Activated CD8-positive, alpha-beta T cell treated with anti-CD3 and anti-CD28 coated beads for 36 hours (primary cell): ENCODE measurements around the gene PKIG. TPM values are rescaled to one million over a fixed set of nuclear protein-coding genes. Genes with fewer than 3 reads are reported as not detected.

Experiments
- ATAC-seq: fragments of 200-7000 bp; cut with Tn5 transposase; one replicate; pipeline ENCODE4 v1.10.0; 2021; ENCODE audit warnings: mild to moderate bottlenecking, moderate library complexity
- CTCF ChIA-PET: fragments of 350-600 bp; sonication (Branson Sonifier 250); formaldehyde crosslinking; loops from one replicate; lab custom pipeline; 2021; ENCODE audit warnings: antibody characterized with exemption; lab: Charles Lee
- POLR2A ChIA-PET: fragments of 350-600 bp; sonication (Branson Sonifier 250); formaldehyde crosslinking; loops from one replicate; lab custom pipeline; 2021; ENCODE audit warnings: antibody characterized with exemption; lab: Charles Lee
- DNase-seq: peaks from one replicate; pipeline ENCODE4 v3.0.0-alpha.2; 2020
- H3K27ac Mint-ChIP-seq: one replicate; pipeline ENCODE4 v1.8.0; 2021; ENCODE audit warnings: mild to moderate bottlenecking, mixed read lengths
- H3K27me3 Mint-ChIP-seq: one replicate; pipeline ENCODE4 v1.8.0; 2021; ENCODE audit warnings: mixed read lengths
- H3K36me3 Mint-ChIP-seq: one replicate; pipeline ENCODE4 v1.8.0; 2021; ENCODE audit warnings: low read depth, mixed read lengths
- H3K4me1 Mint-ChIP-seq: one replicate; pipeline ENCODE4 v1.8.0; 2021; ENCODE audit warnings: low read depth, mixed read lengths
- H3K4me3 Mint-ChIP-seq: one replicate; pipeline ENCODE4 v1.8.0; 2021; ENCODE audit warnings: mild to moderate bottlenecking, moderate library complexity, mixed read lengths
- H3K9me3 Mint-ChIP-seq: one replicate; pipeline ENCODE4 v1.8.0; 2021; ENCODE audit warnings: mixed read lengths
- CTCF ChIP-seq: fragments of 200-600 bp; IDR thresholded peaks from one replicate; pipeline ENCODE4 v1.8.0; 2022; ENCODE audit warnings: antibody characterized with exemption, mild to moderate bottlenecking
- intact Hi-C: fragments of 100-400 bp; cut with micrococcal nuclease; formaldehyde crosslinking; loops from one replicate; pipeline ENCODE4 v1.10.0; 2022
- total RNA-seq, 2 experiments: library from RNA; stranded (reverse); gene quantifications; one replicate each; pipeline ENCODE4 v1.2.3, GENCODE V29; 2021

PKIG gene
- total RNA-seq, 2 experiments from 2014 or later, result 4.8 TPM

GRCh38 chr20:44580581-44581268 is 1.7 kb upstream of the PKIG start:
- ChIA-PET CTCF (no interaction called here), POLR2A (no interaction called here)
- Mint-ChIP-seq H3K27me3 (no peaks in the 10 kb centered on the region), H3K4me3 (no peak overlapping the region), H3K4me1 (peaks cover 13% of the 10 kb centered on the region), H3K9me3 (no peaks in the 10 kb centered on the region), H3K27ac (no peak overlapping the region), H3K36me3 (no peaks in the 10 kb centered on the region)
- intact Hi-C loops, result no loop called here
- DNase-seq, result no peak
- no peak for ATAC-seq
- no peak for TF ChIP-seq CTCF

GRCh38 chr20:44581515-44581914 is 864 bp upstream of the PKIG start:
- DNase-seq, result no peak
- Mint-ChIP-seq H3K27me3 (no peaks in the 10 kb centered on the region), H3K4me3 (no peak overlapping the region), H3K27ac (no peak overlapping the region), H3K36me3 (no peaks in the 10 kb centered on the region), H3K4me1 (peaks cover 13% of the 10 kb centered on the region), H3K9me3 (no peaks in the 10 kb centered on the region)
- no peak for TF ChIP-seq CTCF
- CTCF ChIA-PET, result no interaction called here
- POLR2A ChIA-PET, result no interaction called here
- no peak for ATAC-seq
- intact Hi-C loops, result no loop called here

- Mint-ChIP-seq H3K27ac (no peak overlapping the region), H3K36me3 (no peaks in the 10 kb centered on the region), H3K4me1 (peaks cover 8% of the 10 kb centered on the region), H3K27me3 (no peaks in the 10 kb centered on the region), H3K4me3 (no peak overlapping the region), H3K9me3 (no peaks in the 10 kb centered on the region)
- no peak for TF ChIP-seq CTCF
- ATAC-seq (no peak), DNase-seq (no peak)
- ChIA-PET CTCF (interaction anchor here (0.9 to 1.6 kb wide), 4 partner anchors 8 to 100 kb away, joined by 3 to 5 read pairs (median 3); no protein-coding TSS in a partner anchor), POLR2A (interaction anchor here (0.7 kb wide), 1 partner anchor 10 kb away, joined by 3 read pairs; no protein-coding TSS in a partner anchor)
- intact Hi-C loops, result no loop called here
These were observed 778 bp downstream of the PKIG start for GRCh38 chr20:44583157-44583556.

- Mint-ChIP-seq H3K9me3 (no peaks in the 10 kb centered on the region), H3K27ac (no peak overlapping the region), H3K27me3 (no peaks in the 10 kb centered on the region), H3K4me1 (peaks cover 8% of the 10 kb centered on the region), H3K4me3 (no peak overlapping the region), H3K36me3 (no peaks in the 10 kb centered on the region)
- intact Hi-C loops, result no loop called here
- DNase-seq (no peak), ATAC-seq (no peak)
- POLR2A ChIA-PET, result no interaction called here
- CTCF ChIA-PET, result no interaction called here
- no peak for TF ChIP-seq CTCF
These were observed 1.8 kb downstream of the PKIG start for GRCh38 chr20:44584162-44584561.
